Choroid plexus epithelial cell (primary cell): ENCODE results near the gene RIMS3.
A peak's percentile ranks its signal among the peaks of the same experiment; 100 is the strongest.

Experiments used
- DNase-seq: peaks from one replicate; pipeline ENCODE4 v3.0.0-alpha.2; 2010; ENCODE audit warnings: low read depth
- H3K4me3 ChIP-seq: 2 replicates; pipeline ENCODE4 v1.5.1; 2011; ENCODE audit warnings: low read depth, mild to moderate bottlenecking, control low read depth, low read length, moderate library complexity
- TF ChIP-seq, protein P1 (sequence below): conservative IDR thresholded peaks from 2 replicates; pipeline ENCODE4 v1.5.1; 2011; ENCODE audit warnings: low read depth, mild to moderate bottlenecking, control low read depth, inconsistent platforms, low read length, moderate library complexity

Gene RIMS3

DNA sequence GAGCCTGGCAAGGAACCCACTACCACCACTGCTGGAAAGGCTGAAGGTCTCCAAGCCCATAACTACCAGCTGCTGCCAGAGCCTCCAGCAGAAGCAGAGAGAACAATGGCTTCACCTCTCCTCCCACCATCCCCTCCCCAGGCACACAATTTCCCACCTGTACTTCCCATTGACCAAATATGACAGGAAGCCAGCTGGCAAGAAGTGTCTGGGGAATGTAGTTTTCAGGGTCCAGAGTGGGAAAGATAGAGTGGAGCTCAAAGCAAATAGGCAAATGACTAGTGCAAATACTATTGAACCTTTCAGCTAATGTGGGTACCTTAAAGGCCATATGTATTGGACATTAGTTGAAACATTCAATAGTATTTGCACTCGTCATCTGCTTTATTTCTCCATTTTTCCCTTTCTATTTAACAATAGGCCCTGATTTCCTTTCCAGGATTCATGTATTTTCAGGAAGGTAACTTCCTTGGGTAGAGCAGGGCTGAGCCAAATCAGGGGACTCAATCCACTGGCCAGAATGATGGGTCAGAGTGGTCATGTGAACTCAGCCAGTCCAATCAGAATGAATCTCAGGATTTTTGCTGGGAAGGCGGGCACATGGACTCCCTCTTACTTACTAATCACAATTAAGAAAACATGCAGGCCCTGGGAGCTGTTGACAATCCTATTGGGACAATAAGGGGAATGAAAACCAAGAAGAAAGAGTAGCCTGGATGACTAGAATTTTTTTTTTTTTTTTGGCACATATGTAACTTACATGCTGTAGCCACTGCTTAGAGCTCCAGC is 13.9 kb upstream of the RIMS3 start:
- TF ChIP-seq, protein P1, sequence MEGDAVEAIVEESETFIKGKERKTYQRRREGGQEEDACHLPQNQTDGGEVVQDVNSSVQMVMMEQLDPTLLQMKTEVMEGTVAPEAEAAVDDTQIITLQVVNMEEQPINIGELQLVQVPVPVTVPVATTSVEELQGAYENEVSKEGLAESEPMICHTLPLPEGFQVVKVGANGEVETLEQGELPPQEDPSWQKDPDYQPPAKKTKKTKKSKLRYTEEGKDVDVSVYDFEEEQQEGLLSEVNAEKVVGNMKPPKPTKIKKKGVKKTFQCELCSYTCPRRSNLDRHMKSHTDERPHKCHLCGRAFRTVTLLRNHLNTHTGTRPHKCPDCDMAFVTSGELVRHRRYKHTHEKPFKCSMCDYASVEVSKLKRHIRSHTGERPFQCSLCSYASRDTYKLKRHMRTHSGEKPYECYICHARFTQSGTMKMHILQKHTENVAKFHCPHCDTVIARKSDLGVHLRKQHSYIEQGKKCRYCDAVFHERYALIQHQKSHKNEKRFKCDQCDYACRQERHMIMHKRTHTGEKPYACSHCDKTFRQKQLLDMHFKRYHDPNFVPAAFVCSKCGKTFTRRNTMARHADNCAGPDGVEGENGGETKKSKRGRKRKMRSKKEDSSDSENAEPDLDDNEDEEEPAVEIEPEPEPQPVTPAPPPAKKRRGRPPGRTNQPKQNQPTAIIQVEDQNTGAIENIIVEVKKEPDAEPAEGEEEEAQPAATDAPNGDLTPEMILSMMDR = no peak

DNA sequence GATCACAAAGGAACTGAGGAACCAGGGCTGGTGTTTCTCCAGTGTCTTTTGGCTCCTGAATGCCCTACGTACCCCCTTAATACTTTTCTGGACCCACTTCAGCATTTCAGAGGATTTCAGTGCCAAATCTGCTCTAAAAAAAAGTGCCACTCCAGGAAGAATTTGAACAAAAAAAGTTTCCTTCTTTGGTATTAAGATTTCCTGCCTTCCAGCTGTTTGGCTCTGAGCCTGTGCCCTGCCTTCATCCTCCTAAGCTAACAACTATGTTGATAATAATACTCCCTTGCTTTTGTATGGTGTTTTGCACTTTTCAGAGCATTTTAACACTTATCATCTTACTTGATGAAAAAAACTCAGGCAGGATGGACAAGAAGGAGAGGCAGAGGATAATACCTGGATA is 11.0 kb upstream of the RIMS3 start:
- TF ChIP-seq, protein P1 = no peak
- no peak for DNase-seq
- no peak overlapping the region for H3K4me3 ChIP-seq

More for the DNA sequence above, 13.9 kb upstream of the RIMS3 start:
- no peak overlapping the region for H3K4me3 ChIP-seq
- DNase-seq = no peak

DNA sequence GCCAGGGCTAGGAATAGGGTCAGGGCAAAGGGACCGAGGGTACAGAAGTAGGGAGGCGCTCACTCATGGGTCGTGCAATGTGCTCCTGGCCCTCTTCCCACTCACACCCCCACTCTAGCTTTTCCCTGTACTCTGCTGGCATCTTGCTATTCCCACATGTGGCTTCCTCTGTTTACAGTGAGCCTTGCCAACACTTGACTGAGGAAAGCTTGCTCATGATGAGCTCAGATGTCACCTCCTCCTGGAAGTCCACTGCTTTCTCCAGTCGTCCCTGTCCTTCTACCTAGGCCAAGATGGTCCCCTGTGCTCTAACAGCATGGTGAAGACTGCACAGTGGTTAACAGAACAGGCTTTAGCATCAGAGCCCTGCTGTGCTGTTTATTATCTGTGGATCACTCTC is 8.0 kb upstream of the RIMS3 start:
- H3K4me3 ChIP-seq = no peak overlapping the region
- TF ChIP-seq, protein P1 = no peak
- DNase-seq = no peak

DNA sequence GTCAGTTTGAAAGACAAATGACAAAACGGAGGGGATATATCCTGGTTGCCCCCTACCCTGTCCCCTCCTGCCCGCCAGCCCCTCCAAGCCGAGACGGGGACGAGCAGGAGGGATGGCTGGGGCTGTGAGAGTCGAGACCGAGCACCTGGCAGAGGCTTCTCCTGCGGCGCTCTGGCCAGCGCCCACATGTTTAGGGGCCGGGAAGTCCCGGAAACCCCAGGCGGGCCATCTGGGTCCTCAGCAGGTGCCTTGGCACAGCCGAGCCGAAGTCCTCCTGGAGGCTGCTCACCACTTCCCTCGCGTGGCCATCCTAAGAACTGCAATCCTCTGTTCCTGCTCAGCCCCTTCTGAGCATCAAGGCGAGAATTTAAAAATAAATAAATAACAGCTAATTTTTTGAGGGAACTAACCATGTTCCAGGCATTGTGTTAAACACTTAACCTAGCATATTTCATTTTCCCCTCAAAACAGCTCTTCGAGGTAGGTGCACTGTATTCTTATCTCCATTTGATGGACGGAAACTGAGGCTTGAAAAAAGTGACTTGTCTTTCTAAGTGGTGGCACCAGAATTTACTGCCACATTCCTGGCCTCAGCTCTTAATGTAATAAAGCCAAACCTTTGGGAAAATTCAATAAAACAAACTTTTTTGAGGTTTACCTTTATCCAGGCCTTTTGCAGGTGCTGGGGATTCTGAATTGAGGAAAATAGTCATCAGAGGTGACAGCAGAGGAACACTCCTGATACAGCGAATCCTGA is 3.5 kb upstream of the RIMS3 start:
- DNase-seq = peak; percentile 84
- no peak overlapping the region for H3K4me3 ChIP-seq
- TF ChIP-seq, protein P1 = peak; percentile 94

DNA sequence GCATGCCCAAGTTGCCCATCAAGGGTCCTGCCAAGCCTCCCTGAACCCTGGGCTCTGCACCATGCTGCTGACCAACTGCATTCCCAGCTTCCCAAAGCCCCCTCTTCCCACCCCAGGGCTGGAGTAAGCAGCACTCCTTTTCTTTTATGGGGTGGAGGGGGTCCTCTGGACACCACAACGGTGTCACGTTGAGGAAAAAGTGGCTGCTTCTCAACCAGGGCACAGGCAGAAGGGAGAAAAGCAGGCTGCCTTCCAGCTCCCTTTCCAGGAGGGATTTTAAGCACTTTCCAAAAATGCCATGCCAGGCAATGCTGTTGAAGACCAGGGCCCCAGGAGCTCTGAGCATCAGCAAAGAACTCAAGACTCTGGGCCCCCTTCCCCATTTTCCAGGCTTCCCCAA is 691 bp downstream of the RIMS3 start:
- no peak for DNase-seq
- H3K4me3 ChIP-seq = no peak overlapping the region
- TF ChIP-seq, protein P1 = no peak

DNA sequence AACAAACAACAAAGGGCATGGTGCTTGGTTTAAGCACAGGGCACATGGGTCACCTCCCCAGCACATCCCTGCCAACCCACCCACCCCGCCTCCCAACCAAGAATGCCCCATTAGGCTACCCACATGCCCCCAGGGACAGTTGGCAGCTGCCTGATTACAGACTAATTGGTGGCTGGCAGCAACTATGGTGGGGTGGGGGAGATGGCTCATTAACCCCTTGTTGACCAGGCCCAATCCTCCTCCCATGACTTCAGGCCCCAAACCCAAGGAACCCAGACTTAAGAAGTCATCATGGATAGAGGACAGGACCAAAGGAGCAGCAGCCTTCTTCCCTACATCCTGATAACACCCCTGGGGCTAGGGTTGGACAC is 1.3 kb downstream of the RIMS3 start:
- no peak overlapping the region for H3K4me3 ChIP-seq
- TF ChIP-seq, protein P1 = no peak
- DNase-seq = no peak
